Hematopoietic multipotent progenitor cell treated with erythropoietin and hydrocortisone succinate and interleukin-3 and kit ligand, for 8 days (in vitro differentiated cells): Measurements from ENCODE around the gene RREB1.
A peak's percentile ranks its signal among the peaks of the same experiment; 100 is the strongest.

Source experiments
- DNase-seq: peaks from one replicate; pipeline ENCODE4 v3.0.0-alpha.2; 2015

RREB1 gene

GRCh38 chr6:7165002-7165889, 57.5 kb downstream of the RREB1 start:
- peak; percentile 98 for DNase-seq

GRCh38 chr6:7165890-7166267, 58.1 kb downstream of the RREB1 start:
- DNase-seq: peak; percentile 55

- peak; percentile 88 for DNase-seq
Measured at GRCh38 chr6:7166410-7167293, 58.9 kb downstream of the RREB1 start.

- no peak for DNase-seq
Measured at GRCh38 chr6:7169296-7169721, 61.5 kb downstream of the RREB1 start.

- DNase-seq: no peak
Measured at GRCh38 chr6:7170117-7170732, 62.5 kb downstream of the RREB1 start.

GRCh38 chr6:7171119-7171518, 63.4 kb downstream of the RREB1 start:
- DNase-seq: no peak

GRCh38 chr6:7171733-7172132, 64.0 kb downstream of the RREB1 start:
- DNase-seq: no peak

- peak; percentile 87 for DNase-seq
Measured at GRCh38 chr6:7172649-7173048, 64.9 kb downstream of the RREB1 start.

- DNase-seq: no peak
Measured at GRCh38 chr6:7173843-7174503, 66.2 kb downstream of the RREB1 start.

- no peak for DNase-seq
Measured at GRCh38 chr6:7175462-7175861, 67.7 kb downstream of the RREB1 start.

GRCh38 chr6:7176208-7176607, 68.4 kb downstream of the RREB1 start:
- DNase-seq: no peak

GRCh38 chr6:7178280-7178679, 70.5 kb downstream of the RREB1 start:
- no peak for DNase-seq

GRCh38 chr6:7180751-7181150, 73.0 kb downstream of the RREB1 start:
- peak; percentile 72 for DNase-seq

GRCh38 chr6:7183707-7184106, 75.9 kb downstream of the RREB1 start:
- no peak for DNase-seq

GRCh38 chr6:7184502-7184901, 76.7 kb downstream of the RREB1 start:
- no peak for DNase-seq

GRCh38 chr6:7185561-7185960, 77.8 kb downstream of the RREB1 start:
- no peak for DNase-seq

GRCh38 chr6:7188492-7188891, 80.7 kb downstream of the RREB1 start:
- no peak for DNase-seq

GRCh38 chr6:7189101-7189758, 81.5 kb downstream of the RREB1 start:
- DNase-seq: no peak

- DNase-seq: no peak
Measured at GRCh38 chr6:7190791-7191190, 83.0 kb downstream of the RREB1 start.

- no peak for DNase-seq
Measured at GRCh38 chr6:7193122-7193521, 85.4 kb downstream of the RREB1 start.

GRCh38 chr6:7194657-7195056, 86.9 kb downstream of the RREB1 start:
- no peak for DNase-seq

- no peak for DNase-seq
Measured at GRCh38 chr6:7195339-7196018, 87.7 kb downstream of the RREB1 start.
